T-helper 1 cell treated with Interleukin-12 subunit alpha and Interleukin-12 subunit beta and Interleukin-4 antibody, amounts not matched to agents 30 μg/mL and 1 μg/mL, for 36 hours (primary cell): ENCODE measurements around the gene DENND6A.
A peak's percentile ranks its signal among the peaks of the same experiment; 100 is the strongest.
"Not testable (repeated sequence)": the region's sequence is repeated elsewhere in the genome, so short reads cannot be mapped to it uniquely, and the experiment has no call there.

Experiments
- H3K27ac Mint-ChIP-seq: one replicate; pipeline ENCODE4 v1.8.0; 2021; ENCODE audit warnings: mild to moderate bottlenecking, mixed read lengths
- H3K27me3 Mint-ChIP-seq: one replicate; pipeline ENCODE4 v1.8.0; 2021; ENCODE audit warnings: low read depth, mixed read lengths
- H3K36me3 Mint-ChIP-seq: one replicate; pipeline ENCODE4 v1.8.0; 2021; ENCODE audit warnings: low read depth, mixed read lengths
- H3K4me1 Mint-ChIP-seq: one replicate; pipeline ENCODE4 v1.8.0; 2021; ENCODE audit warnings: low read depth, mixed read lengths
- H3K4me3 Mint-ChIP-seq: one replicate; pipeline ENCODE4 v1.8.0; 2021; ENCODE audit warnings: mild to moderate bottlenecking, moderate library complexity, mixed read lengths
- H3K9me3 Mint-ChIP-seq: one replicate; pipeline ENCODE4 v1.8.0; 2021; ENCODE audit warnings: mixed read lengths

The DENND6A gene

GRCh38 chr3:57709559-57709958 lies 16.7 kb upstream of the DENND6A start:
- Mint-ChIP-seq H3K27ac (no peak overlapping the region), H3K4me3 (no peak overlapping the region), H3K36me3 (no peaks in the 10 kb centered on the region), H3K4me1 (no peaks in the 10 kb centered on the region), H3K9me3 (no peaks in the 10 kb centered on the region), H3K27me3 (peaks cover 7% of the 10 kb centered on the region)

DNA sequence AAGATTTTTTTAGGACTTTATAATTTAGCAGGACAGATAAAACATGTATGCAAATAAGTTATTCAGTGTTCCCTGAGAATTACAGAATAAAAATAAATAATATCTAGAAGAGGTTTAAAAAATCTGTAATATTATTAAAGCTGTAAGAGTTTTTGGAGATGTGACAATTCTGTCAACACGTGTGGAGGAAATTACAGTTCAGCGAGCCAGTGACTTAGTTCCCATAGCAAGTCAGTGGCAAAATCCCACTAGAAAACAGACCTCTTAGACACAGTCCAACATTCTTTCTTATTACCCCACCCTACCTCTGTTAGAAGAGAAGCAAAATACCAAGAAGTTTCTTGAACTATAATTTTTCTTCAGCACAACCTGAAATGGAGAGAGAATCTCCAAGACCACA lies 16.2 kb upstream of the DENND6A start:
- Mint-ChIP-seq H3K9me3 (no peaks in the 10 kb centered on the region), H3K4me3 (no peak overlapping the region), H3K27ac (no peak overlapping the region), H3K27me3 (peaks cover 7% of the 10 kb centered on the region), H3K36me3 (no peaks in the 10 kb centered on the region), H3K4me1 (no peaks in the 10 kb centered on the region)

DNA sequence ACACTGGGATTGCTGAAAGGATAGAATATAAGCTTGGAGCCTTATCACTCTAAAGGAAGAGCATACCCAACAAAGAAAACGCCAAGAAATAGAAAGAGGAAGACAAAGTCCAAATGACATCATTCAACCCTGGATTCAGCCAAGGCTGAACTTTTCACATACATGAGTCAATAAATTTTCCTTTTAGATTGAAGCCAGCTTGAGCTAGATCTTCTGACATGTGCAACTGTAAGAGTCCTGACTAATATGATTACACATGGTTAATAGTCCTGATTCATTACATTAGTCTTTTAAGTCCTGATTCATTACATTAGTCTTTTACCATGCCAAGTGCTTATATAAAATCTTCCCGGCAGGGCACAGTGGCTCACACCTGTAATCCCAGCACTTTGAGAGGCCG lies 13.6 kb upstream of the DENND6A start:
- Mint-ChIP-seq H3K27ac (no peak overlapping the region), H3K4me3 (no peak overlapping the region), H3K36me3 (no peaks in the 10 kb centered on the region), H3K9me3 (no peaks in the 10 kb centered on the region), H3K4me1 (no peaks in the 10 kb centered on the region), H3K27me3 (peaks cover 7% of the 10 kb centered on the region)

GRCh38 chr3:57705351-57705750 lies 12.5 kb upstream of the DENND6A start:
- H3K4me1 Mint-ChIP-seq, H3K27ac Mint-ChIP-seq, H3K36me3 Mint-ChIP-seq, H3K4me3 Mint-ChIP-seq, H3K9me3 Mint-ChIP-seq, H3K27me3 Mint-ChIP-seq: not testable (repeated sequence)

DNA sequence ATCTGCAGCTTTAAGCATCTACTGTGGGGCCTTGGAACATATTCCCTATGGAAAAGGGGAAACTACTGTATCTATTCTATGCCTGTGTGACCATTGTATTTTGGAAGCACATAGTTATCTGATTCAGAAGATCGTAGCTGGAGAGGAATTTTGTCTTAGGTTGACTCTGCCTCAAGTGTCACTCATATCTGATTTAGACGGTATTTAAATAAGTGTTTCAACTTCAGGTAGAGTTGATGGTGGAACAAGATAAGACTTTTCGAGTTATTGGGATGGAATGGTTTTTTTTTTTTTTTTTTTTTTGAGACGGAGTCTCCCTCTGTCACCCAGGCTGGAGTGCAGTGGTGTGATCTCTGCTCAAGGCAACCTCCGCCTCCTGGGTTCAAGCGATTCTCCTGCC lies 8.9 kb upstream of the DENND6A start:
- Mint-ChIP-seq H3K27ac (no peak overlapping the region), H3K4me3 (no peak overlapping the region), H3K27me3 (no peaks in the 10 kb centered on the region), H3K9me3 (no peaks in the 10 kb centered on the region), H3K36me3 (no peaks in the 10 kb centered on the region), H3K4me1 (peaks cover under 1% of the 10 kb centered on the region)

GRCh38 chr3:57700737-57701136 lies 7.9 kb upstream of the DENND6A start:
- Mint-ChIP-seq H3K27ac (no peak overlapping the region), H3K4me1 (peaks cover 2% of the 10 kb centered on the region), H3K9me3 (no peaks in the 10 kb centered on the region)

DNA sequence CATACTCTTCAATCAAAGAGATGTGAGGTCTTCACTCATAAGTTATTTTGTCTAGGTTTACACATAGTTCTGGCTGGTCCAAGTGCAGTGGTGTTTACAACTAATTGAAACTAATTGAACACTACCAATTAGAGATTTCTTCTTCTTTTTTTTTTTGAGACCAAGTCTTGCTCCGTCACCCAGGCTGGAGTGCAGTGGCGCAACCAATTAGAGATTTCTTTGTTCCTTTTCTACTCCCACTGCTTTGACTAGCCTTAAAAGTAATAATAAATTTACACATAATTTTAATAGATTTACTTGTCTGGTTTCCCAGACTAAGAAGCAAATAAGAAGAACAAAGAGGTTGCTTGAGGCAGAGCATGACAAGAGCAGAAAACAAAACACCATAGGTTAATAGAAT lies 6.7 kb upstream of the DENND6A start:
- Mint-ChIP-seq H3K27me3 (no peaks in the 10 kb centered on the region), H3K9me3 (no peaks in the 10 kb centered on the region), H3K36me3 (no peaks in the 10 kb centered on the region), H3K4me1 (peaks cover 2% of the 10 kb centered on the region), H3K27ac (no peak overlapping the region), H3K4me3 (no peak overlapping the region)

More at GRCh38 chr3:57700737-57701136, 7.9 kb upstream of the DENND6A start:
- H3K4me3 Mint-ChIP-seq = no peak overlapping the region
- no peaks in the 10 kb centered on the region for H3K27me3 Mint-ChIP-seq
- no peaks in the 10 kb centered on the region for H3K36me3 Mint-ChIP-seq

GRCh38 chr3:57696801-57697321 lies 4.0 kb upstream of the DENND6A start:
- no peaks in the 10 kb centered on the region for H3K27me3 Mint-ChIP-seq
- H3K27ac Mint-ChIP-seq = no peak overlapping the region
- no peaks in the 10 kb centered on the region for H3K36me3 Mint-ChIP-seq
- no peaks in the 10 kb centered on the region for H3K9me3 Mint-ChIP-seq
- H3K4me1 Mint-ChIP-seq = peaks cover 4% of the 10 kb centered on the region
- no peak overlapping the region for H3K4me3 Mint-ChIP-seq

GRCh38 chr3:57694146-57694545 lies 1.3 kb upstream of the DENND6A start:
- Mint-ChIP-seq H3K4me3 (peak overlapping the region; percentile 40), H3K36me3 (peaks cover 9% of the 10 kb centered on the region), H3K4me1 (peaks cover 24% of the 10 kb centered on the region), H3K27me3 (no peaks in the 10 kb centered on the region), H3K9me3 (no peaks in the 10 kb centered on the region), H3K27ac (peak overlapping the region; percentile 65)

DNA sequence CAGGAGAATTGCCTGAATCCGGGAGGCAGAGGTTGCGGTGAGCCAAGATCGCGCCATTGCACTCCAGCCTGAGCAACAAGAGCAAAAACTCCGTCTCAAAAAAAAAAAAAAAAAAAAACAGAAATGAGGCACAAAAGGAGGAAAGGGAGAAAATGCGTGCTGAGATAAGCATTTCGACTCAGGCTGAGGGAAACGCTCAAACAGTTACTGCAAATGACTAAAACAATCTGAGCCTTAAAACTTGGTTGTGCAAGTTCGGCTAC lies 813 bp downstream of the DENND6A start:
- H3K27me3 Mint-ChIP-seq, H3K9me3 Mint-ChIP-seq: not testable (repeated sequence)
- Mint-ChIP-seq H3K4me3 (peak overlapping the region; percentile 91), H3K4me1 (peaks cover 31% of the 10 kb centered on the region), H3K36me3 (peaks cover 16% of the 10 kb centered on the region), H3K27ac (peak overlapping the region; percentile 92)

DNA sequence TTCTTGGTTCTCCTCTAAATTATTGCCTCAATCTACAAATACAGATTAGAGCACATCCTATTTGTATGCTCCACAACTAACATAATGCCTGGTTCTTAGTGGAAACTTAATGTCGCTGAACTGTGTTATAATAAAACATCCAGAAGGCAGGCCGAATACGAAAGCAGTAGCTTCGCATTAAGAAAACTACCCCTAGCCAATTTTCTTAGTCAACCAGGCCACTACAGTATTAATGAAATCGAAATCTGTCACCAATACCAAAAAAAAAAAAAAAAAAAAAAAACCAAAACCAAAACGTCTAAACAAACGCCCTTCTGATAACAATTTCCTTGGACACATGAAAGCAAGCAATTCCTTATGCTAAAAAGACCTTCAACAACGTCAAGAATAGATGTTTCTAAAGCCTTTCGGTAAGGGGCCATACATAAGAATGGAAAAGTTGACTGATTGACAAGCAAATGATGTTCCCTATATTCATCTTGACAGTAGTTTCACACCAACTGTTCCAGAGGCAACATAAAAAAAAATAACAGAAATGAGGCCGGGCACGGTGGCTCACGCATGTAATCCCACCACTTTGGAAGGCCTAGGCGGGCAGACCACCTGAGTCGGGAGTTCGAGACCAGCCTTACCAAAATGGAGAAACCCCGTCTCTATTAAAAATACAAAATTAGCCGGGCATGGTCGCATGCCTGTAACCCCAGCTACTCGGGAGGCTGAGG lies 1.3 kb downstream of the DENND6A start:
- Mint-ChIP-seq H3K4me1 (peaks cover 35% of the 10 kb centered on the region), H3K27me3 (no peaks in the 10 kb centered on the region), H3K9me3 (no peaks in the 10 kb centered on the region), H3K27ac (peak overlapping the region; percentile 92), H3K36me3 (peaks cover 21% of the 10 kb centered on the region), H3K4me3 (peak overlapping the region; percentile 91)

DNA sequence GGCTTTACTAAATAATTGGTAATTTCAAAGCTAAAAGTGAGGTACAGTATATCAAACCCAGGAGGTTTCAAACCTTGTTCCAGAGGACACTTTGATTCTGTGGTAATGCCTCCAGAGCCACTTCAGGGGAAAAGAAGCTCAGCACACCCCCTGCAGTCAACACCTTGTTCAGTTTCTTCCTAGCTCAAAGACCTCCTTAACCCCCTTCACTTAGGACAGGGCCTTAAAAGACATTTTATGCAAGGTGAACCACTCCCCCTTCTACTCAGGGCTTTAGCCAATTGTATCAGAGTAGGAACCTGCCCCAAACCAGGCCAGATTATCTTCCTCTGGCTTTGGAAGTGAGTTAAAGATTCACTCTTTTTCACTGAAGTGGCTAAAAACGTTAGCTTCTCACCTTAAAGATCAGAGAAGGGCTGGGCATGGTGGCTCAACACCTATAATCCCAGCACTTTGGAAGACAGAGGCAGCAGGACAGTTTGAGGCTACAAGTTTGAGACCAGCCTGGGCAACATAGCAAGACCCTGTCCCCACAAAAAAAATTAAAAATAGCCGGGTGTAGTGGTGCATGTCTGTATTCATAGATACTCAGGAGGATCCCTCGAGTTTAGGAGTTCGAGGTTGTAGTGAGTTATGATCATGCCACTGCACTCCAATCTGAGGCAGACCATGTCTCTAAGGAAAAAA lies 3.4 kb downstream of the DENND6A start:
- Mint-ChIP-seq H3K9me3 (no peaks in the 10 kb centered on the region), H3K36me3 (peaks cover 25% of the 10 kb centered on the region), H3K27ac (no peak overlapping the region), H3K4me3 (no peak overlapping the region), H3K27me3 (no peaks in the 10 kb centered on the region), H3K4me1 (peaks cover 41% of the 10 kb centered on the region)

- Mint-ChIP-seq H3K27me3 (no peaks in the 10 kb centered on the region), H3K27ac (no peak overlapping the region), H3K9me3 (no peaks in the 10 kb centered on the region), H3K36me3 (peaks cover 25% of the 10 kb centered on the region), H3K4me1 (peaks cover 38% of the 10 kb centered on the region), H3K4me3 (no peak overlapping the region)
Observed at GRCh38 chr3:57688291-57688690, 4.6 kb downstream of the DENND6A start.

DNA sequence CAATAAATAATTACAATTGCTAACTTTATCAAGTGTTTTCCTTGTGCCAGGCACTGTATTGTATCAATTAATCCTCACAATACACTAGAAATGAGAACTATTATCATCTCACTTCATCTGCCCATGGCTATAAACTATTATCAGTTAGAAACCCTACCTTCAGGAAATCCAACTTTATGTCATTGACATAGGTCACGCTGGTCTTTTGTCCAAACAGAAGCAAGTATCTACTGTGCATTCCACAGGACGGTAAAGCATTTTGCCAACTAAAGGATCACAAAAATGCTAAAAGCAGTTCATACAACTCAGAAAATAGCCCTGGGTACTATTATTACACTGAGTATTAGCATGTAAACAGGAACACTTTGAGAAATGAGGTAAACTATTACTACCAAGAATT lies 9.6 kb downstream of the DENND6A start:
- H3K4me3 Mint-ChIP-seq = no peak overlapping the region
- peaks cover 41% of the 10 kb centered on the region for H3K4me1 Mint-ChIP-seq
- H3K9me3 Mint-ChIP-seq = no peaks in the 10 kb centered on the region
- peaks cover 31% of the 10 kb centered on the region for H3K36me3 Mint-ChIP-seq
- H3K27me3 Mint-ChIP-seq = no peaks in the 10 kb centered on the region
- H3K27ac Mint-ChIP-seq = no peak overlapping the region

DNA sequence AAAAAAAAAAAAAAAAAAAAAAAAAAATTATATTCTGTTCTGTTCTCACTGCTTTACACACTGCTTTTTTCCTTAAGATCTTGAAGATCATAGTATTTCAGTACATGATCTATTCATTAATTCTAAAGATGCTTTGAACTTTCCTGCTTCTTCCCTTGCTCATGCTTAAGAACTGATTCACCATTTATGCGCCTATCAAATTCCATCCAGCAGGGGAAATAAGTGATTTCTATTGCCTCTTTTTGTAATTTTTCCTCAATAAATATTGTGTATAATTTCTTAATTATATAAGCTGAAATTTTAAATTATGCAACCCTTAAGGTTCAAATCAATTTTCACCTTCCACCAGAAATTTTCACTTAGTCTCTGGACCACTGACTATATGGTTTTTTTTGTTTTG lies 10.6 kb downstream of the DENND6A start:
- no peaks in the 10 kb centered on the region for H3K9me3 Mint-ChIP-seq
- no peaks in the 10 kb centered on the region for H3K27me3 Mint-ChIP-seq
- no peak overlapping the region for H3K27ac Mint-ChIP-seq
- H3K4me1 Mint-ChIP-seq = peaks cover 42% of the 10 kb centered on the region
- H3K36me3 Mint-ChIP-seq = peaks cover 35% of the 10 kb centered on the region
- no peak overlapping the region for H3K4me3 Mint-ChIP-seq
